Ishikawa (cell line): ENCODE measurements around the gene SSBP3.

Experiments
- CEBPB ChIP-seq: IDR thresholded peaks from 2 replicates; pipeline ENCODE4 v1.6.1; 2012
- CREB1 ChIP-seq: IDR thresholded peaks from 2 replicates; pipeline ENCODE4 v1.6.1; 2012; ENCODE audit warnings: low read depth
- EGR1 ChIP-seq: IDR thresholded peaks from 2 replicates; pipeline ENCODE4 v1.6.1; 2012
- EP300 ChIP-seq: IDR thresholded peaks from 2 replicates; pipeline ENCODE4 v1.6.1; 2012; ENCODE audit warnings: borderline replicate concordance
- FOXM1 ChIP-seq: IDR thresholded peaks from 2 replicates; pipeline ENCODE4 v1.6.1; 2012; ENCODE audit warnings: low read depth, borderline replicate concordance
- MAX ChIP-seq: IDR thresholded peaks from 2 replicates; pipeline ENCODE4 v1.6.1; 2012
- NFIC ChIP-seq: IDR thresholded peaks from 2 replicates; pipeline ENCODE4 v1.6.1; 2012
- RAD21 ChIP-seq: IDR thresholded peaks from 2 replicates; pipeline ENCODE4 v1.6.1; 2012; ENCODE audit warnings: low read depth
- REST ChIP-seq: IDR thresholded peaks from 2 replicates; pipeline ENCODE4 v1.6.1; 2012; ENCODE audit warnings: low read depth, mild to moderate bottlenecking
- TAF1 ChIP-seq: IDR thresholded peaks from 2 replicates; pipeline ENCODE4 v1.6.1; 2012; ENCODE audit warnings: low read depth, mild to moderate bottlenecking
- TCF12 ChIP-seq: IDR thresholded peaks from 2 replicates; pipeline ENCODE4 v1.6.1; 2012; ENCODE audit warnings: low read depth
- TEAD4 ChIP-seq: IDR thresholded peaks from 2 replicates; pipeline ENCODE4 v1.6.1; 2012
- USF1 ChIP-seq: IDR thresholded peaks from 2 replicates; pipeline ENCODE4 v1.6.1; 2012
- YY1 ChIP-seq: IDR thresholded peaks from 2 replicates; pipeline ENCODE4 v1.6.1; 2012; ENCODE audit warnings: low read depth
- ZBTB7A ChIP-seq: IDR thresholded peaks from 2 replicates; pipeline ENCODE4 v1.6.1; 2012; ENCODE audit warnings: low read depth

The SSBP3 gene

GRCh38 chr1:54292002-54292911 lies 113.9 kb downstream of the SSBP3 start:
- TF ChIP-seq RAD21 = no peak
- no peak for TF ChIP-seq YY1
- no peak for TF ChIP-seq TAF1
- TF ChIP-seq MAX = no peak
- TF ChIP-seq CEBPB = no peak
- TF ChIP-seq EGR1 = no peak
- no peak for TF ChIP-seq TEAD4
- no peak for TF ChIP-seq USF1
- no peak for TF ChIP-seq REST
- no peak for TF ChIP-seq NFIC
- TF ChIP-seq TCF12 = no peak
- TF ChIP-seq CREB1 = no peak
- no peak for TF ChIP-seq FOXM1
- TF ChIP-seq ZBTB7A = no peak
- no peak for TF ChIP-seq EP300

GRCh38 chr1:54291276-54292001 lies 114.8 kb downstream of the SSBP3 start:
- TF ChIP-seq CREB1 (no peak), TCF12 (no peak), RAD21 (no peak), NFIC (no peak), TAF1 (no peak)

GRCh38 chr1:54290506-54291184 lies 115.5 kb downstream of the SSBP3 start:
- TF ChIP-seq ZBTB7A = no peak

- TF ChIP-seq EP300 = no peak
- TF ChIP-seq RAD21 = no peak
- no peak for TF ChIP-seq REST
- no peak for TF ChIP-seq FOXM1
- no peak for TF ChIP-seq TAF1
- no peak for TF ChIP-seq TCF12
- no peak for TF ChIP-seq USF1
- TF ChIP-seq EGR1 = no peak
- no peak for TF ChIP-seq YY1
- TF ChIP-seq CEBPB = no peak
- no peak for TF ChIP-seq NFIC
- TF ChIP-seq CREB1 = no peak
- no peak for TF ChIP-seq MAX
- TF ChIP-seq TEAD4 = no peak
- TF ChIP-seq ZBTB7A = no peak
Measured at GRCh38 chr1:54289712-54290233, 116.4 kb downstream of the SSBP3 start.

GRCh38 chr1:54287801-54288211 lies 118.4 kb downstream of the SSBP3 start:
- no peak for TF ChIP-seq TAF1
- no peak for TF ChIP-seq TEAD4
- no peak for TF ChIP-seq FOXM1
- TF ChIP-seq CEBPB = no peak
- no peak for TF ChIP-seq MAX
- no peak for TF ChIP-seq EGR1
- TF ChIP-seq NFIC = no peak
- no peak for TF ChIP-seq ZBTB7A
- TF ChIP-seq TCF12 = no peak
- TF ChIP-seq USF1 = no peak
- no peak for TF ChIP-seq CREB1
- TF ChIP-seq REST = no peak
- TF ChIP-seq YY1 = no peak
- TF ChIP-seq RAD21 = no peak
- no peak for TF ChIP-seq EP300
